GM18520 (cell line): Measurements from ENCODE around the gene LGALS4.
"Not testable (repeated sequence)": the region's sequence is repeated elsewhere in the genome, so short reads cannot be mapped to it uniquely, and the experiment has no call there.

Source experiments
- ATAC-seq: cut with Tn5 transposase; IDR thresholded peaks from one replicate; pipeline ENCODE4 v1.9.1; 2021; ENCODE audit not compliant: unreplicated experiment

LGALS4 gene

DNA sequence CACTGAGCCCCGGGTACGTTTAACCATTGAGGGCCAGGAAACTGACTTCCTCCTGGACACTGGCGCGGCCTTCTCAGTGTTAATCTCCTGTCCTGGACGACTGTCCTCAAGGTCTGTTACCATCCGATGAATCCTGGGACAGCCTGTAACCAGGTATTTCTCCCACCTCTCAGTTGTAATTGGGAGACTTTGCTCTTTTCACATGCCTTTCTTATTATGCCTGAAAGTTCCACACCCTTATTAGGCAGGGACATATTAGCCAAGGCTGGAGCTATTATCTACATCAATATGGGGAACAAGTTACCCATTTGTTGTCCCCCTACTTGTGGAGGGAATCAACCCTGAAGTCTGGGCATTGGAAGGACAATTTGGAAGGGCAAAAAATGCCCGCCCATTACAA is 13.2 kb upstream of the LGALS4 start:
- not testable (repeated sequence) for ATAC-seq

DNA sequence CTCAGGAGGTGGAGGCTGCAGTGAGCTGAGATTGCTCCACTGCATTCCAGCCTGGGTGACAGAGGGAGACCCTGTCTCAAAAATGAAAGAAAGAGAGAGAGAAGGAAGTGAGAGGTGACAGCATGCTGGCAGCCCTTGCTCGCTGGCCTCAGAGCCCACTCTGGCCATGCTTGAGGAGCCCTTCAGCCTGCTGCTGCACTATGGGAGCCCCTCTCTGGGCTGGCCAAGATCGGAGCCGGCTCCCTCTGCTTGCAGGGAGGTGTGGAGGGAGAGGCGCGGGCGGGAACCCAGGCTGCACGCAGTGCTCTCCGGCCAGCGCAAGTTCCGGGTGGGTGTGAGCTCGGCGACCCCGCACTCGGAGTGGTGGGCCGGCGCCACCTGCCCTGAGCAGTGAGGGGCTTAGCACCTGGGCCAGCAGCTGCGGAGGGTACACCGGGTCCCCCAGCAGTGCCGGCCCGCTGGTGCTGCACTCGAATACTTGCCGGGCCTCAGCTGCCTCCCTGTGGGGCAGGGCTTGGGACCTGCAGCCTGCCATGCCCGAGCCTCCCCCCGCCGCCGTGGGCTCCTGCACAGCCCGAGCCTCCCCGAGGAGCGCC is 8.6 kb upstream of the LGALS4 start:
- ATAC-seq = not testable (repeated sequence)

DNA sequence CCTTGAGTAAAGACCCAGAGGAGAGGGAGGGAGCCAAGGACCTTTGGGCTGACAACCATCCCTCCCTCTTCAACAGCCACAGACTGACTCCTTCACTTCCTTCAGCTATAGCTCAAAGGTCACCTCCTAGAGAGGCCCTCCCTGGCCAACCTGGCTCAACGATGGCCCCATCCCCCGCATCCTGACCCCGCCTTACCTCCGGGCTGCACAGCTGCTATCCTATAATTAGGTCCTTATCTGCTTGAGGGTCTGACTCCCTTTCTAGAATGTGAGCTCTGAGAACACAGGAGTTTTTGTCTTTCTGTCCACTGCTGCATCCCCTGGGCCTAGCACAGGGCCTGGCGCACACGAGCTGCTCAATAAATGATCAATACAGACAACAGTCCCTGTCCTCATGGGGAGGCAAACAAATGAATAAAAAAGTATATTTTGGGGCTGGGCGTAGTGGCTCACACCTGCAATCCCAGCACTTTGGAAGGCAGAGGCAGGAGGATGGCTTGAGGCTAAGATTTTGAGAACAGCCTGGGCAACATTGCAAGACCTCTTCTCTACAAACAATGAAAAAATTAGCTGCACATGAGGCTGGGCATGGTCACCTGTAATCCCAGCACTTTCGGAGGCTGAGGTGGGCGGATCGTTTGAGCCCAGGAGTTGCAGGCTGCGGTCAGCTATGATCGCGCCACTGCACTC is 6.6 kb upstream of the LGALS4 start:
- no peak for ATAC-seq

DNA sequence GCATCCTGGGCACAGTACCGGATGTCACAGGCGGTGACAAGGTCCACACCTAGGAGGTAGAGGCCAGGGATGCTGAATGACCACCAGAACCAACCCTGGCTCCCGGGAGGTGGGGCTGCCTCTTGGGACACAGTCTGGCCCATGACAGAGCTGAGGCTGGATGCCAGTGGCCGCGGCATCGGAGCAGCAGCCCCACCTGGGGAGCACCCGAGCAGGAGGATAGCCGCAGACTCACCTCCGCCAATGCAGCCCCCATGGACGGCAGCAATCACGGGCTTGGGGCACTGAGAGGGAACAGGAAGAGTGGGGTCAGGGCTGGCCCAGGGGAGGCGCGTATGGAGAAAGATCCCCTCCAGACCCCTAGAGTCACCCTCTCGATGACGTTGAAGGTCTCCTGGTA is 4.3 kb upstream of the LGALS4 start:
- no peak for ATAC-seq

DNA sequence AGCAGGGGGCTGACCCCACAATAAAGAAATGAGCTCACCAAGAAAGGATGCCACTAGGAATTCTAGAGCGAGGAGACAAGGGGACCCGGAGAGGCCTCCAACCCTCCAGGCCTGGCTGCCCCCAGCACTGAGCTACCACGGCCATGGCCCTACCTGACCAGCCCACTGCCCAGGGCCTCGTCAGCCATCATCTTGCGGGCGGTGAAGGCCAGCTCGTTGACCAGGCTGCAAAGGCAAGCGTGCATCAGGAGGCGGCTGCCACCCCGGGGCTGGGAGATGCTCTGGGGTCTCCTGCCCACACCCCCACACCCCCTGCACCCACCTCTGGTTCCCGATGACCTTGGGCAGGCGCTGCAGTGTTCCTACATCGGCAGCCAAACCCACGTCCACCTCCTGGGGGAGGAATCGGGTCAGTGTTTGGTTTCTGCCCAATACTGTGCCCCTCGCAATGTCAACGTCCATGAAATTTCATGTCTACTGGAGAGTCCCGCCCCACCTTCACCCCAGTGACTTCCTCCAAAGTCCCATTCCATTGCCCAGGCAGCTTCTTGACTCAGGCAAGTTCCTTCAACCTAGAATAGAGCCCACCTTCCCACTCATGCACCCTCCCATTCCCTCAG is 3.5 kb upstream of the LGALS4 start:
- ATAC-seq = no peak

DNA sequence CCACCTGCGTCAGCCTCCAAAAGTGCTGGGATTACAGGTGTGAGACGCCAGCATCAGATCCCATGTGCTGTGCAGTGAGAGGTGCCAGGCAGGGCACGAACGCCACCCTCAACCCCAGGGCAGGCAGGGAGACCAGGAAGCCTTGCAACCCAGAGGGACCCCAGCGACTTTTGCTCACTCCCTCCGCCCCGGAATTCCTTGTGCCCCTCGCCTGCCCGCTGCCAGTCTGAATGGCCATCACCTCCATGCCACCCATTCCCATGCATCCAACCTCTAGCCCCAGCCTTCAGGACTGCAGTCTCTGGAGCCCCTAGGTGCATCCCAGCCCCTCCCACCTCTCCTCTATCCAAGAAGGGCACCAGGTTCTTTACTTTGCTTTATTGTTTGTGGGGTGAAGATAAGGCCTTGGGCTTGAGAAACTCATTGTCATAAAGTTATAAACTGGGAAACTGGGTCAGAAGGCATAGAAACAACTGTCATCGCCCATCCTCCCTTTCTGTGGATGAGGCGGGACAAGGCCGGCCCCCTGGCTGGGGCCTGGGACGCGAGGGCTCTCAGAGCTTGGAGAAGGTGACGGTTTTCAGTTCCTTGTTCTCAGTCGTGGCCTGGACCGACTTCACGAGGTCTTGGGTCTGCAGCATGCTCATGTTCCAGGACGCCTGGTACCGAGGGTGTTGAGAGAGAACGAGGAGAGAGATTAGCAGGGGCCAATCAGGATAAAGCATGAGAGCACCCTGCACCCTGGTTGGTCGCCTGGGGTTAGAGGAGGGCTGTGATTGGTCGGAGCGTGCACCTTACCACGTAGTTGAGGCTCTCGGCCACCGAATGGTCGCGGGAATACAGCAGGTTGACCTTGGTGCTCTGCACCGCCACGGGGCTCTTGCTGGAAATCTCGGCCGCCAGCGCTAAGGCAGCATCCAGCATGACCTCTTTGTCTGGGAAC is 2.6 kb upstream of the LGALS4 start:
- no peak for ATAC-seq

DNA sequence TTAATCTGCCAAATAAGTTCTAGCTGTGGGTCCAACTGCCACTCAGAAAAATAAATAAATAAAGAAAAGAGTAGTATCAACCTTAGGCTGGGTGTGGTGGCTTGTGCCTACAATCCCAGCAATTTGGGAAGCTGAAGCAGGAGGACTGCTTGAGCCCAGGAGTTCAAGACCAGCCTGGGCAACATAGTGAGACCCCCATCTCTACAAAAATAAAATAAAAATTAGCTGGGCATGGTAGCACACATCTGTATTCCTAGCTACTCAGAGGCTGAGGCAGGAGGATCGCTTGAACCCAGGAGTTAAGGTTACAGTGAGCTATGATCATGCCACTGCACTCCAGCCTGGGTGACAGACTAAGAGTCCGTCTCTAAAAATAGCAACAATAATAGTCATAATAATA is 1.2 kb upstream of the LGALS4 start:
- not testable (repeated sequence) for ATAC-seq

DNA sequence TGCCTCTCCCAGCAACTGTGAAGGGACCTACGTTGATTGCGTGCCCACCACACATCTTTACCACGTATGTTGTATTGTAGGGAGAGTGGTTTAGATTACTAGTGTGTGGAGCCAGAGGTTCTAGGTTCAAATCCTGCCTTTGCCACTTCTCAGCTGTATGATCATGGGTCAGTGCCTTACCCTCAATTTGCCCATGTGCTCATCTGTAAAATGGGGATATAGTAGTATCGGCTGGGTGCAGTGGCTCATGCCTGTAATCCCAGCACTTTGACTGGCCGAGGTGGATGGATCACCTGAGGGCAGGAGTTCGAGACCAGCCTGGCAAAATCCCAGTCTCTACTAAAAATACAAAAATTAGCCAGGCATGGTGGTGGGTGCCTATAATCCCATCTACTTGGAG is 578 bp upstream of the LGALS4 start:
- no peak for ATAC-seq

DNA sequence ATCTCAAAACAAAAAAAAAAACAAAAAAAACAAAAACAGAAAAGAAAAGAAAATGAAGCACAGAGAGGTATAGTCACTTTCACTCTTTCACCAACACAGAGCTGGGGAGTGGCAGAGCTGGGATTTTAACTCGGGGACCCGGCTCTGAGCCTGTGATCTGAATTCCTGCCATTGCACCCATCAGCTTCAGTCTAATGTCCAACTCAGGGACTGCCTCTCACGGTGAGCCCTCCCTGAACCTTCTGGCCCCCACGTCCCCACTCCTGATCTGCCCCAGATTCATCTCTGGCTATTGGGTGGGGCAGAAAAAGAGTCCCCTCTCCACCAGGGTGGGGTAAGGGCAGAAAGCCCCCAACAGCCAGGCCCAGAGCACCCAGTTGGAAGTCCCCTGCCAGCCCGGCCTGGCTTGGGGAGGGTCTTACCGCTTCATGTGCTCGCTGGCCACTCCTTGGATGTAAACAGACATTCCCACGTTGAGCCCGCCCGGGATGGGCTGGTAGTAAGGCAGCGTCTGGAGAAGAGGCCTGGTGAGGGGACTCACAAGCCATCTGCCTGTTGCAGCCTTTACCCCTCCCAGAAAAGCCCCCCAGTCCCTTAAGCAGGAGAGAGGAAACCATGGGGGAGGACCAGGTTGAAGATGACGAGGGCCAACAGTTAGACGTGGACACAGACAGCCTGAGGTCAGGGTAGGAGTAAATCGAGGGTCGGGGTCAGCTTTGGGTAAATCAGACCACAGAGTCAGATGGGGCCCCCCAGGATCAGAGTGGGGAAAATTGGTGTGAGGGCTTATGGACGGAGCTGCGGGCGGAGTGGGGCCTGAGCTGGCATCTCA is 520 bp downstream of the LGALS4 start:
- no peak for ATAC-seq

DNA sequence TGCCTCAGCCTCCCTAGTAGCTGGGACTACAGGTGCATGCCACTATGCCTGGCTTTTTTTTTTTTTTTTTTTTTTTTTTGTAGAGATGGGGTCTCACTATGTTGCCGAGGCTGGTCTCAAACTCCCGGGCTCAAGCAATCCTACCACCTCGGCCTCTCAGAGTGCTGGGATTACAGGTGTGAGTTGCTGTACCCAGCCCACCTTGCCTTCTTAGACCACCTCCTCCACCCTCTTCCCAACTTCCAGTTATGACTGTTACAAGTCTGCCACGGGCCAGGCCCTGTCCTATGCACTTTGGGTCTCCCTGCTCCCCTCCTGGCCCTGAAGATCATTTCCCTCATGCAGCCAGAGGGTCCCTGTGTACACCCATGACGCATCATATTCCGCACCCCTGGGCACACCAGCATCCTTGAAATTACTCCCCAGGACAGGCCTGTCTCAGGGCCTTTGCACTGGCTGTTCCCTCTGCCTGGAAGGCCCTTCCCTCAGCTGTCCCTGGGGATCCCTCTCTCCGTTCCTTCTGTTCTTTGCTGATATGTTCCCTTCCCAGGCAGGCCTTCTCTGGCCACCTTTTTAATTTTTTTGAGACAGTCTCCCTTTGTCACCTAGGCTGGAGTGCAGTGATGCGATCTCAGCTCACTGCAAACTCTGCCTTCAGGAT is 3.0 kb downstream of the LGALS4 start:
- no peak for ATAC-seq

DNA sequence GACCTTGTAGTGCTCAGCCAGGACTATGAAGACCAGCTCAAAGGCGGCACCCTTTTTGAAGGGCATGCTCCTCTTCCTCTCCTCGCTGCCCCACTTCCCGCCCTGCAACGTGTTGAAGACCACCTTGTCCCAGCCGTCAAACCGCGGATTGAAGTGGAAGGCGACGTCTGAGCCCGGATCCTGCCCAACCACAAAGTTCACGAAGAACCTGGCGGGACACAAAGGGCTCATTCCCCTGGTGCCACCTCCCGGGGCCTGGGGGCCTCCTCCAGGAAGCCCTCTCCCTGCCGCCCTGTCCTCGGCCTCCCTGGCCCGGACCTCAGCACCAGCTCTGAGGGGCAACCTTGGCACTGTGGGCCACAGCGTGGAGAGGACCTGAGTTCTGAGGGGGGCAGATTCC is 4.0 kb downstream of the LGALS4 start:
- no peak for ATAC-seq

DNA sequence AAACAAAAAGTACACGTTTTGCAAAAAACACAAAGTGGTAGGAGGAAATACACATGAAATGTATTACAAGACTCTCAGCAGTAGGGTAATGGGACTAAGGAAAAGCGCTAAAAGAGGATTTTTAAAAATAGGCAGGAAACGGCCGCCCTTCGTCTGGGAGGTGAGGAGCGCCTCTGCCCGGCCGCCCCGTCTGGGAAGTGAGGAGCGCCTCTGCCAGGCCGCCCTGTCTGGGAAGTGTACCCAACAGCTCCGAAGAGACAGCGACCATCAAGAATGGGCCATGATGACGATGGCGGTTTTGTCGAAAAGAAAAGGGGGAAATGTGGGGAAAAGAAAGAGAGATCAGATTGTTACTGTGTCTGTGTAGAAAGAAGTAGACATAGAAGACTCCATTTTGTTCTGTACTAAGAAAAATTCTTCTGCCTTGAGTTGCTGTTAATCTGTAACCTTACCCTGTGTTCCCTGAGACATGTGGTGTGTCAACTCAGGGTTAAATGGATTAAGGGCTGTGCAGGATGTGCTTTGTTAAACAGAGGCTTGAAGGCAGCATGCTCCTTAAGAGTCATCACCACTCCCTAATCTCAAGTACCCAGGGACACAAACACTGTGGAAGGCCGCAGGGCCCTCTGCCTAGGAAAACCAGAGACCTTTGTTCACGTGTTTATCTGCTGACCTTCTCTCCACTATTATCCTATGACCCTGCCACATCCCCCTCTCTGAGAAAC is 5.2 kb downstream of the LGALS4 start:
- not testable (repeated sequence) for ATAC-seq

DNA sequence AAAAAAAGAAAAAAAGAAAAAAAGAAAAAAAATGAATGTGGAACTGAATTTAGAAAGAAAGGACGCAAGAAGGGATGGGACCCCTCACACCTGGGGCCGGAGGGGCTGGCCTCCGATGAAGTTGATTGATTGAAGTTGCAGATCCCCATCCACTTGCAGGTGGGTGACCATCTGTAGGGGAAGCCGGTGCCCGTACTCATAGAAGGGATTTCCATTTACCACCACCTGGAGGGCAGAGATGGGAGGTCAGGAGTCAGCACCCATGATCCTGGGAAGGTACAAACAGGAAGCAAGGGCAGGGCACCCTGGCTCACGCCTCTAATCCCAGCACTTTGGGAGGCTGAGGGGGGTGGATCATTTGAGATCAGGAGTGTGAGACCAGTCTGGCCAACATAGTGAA is 6.4 kb downstream of the LGALS4 start:
- no peak for ATAC-seq

DNA sequence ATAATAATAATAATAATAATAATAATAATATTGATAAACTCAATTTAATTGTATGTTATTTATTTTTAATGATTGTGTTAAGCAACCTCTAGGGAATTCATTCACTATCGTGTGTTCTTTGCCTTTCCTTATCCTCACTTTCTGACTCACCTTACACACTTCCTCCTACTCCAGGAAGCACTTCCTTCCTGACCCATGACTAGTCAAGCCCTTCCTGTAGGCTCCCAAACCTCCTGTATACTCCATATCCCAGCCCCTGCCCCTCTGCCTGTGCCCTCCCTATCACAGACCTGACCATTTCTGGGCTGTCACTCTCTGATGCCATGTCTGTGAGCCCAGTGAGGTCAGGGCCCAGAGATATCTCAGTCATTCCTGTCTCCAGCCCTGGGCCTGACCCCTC is 7.6 kb downstream of the LGALS4 start:
- no peak for ATAC-seq

DNA sequence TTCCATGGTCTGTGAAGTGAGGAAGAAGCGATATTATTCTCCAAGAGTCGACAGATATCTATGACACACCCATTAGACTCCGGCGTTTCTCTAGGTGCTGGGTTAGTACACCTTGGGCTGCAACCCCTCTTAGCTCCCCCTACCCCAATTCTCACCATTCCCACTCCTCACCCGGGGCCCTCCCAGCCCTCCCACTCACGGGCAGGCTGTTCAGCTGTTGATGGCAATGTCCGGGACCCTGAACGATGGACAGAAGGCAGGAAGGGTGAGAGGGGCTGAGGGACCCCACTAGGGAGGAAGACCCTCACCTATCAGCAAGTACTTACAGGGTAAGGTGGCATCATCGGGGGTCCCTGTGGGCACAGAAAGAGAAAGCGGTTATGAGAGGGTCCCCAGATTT is 9.2 kb downstream of the LGALS4 start:
- ATAC-seq = no peak

DNA sequence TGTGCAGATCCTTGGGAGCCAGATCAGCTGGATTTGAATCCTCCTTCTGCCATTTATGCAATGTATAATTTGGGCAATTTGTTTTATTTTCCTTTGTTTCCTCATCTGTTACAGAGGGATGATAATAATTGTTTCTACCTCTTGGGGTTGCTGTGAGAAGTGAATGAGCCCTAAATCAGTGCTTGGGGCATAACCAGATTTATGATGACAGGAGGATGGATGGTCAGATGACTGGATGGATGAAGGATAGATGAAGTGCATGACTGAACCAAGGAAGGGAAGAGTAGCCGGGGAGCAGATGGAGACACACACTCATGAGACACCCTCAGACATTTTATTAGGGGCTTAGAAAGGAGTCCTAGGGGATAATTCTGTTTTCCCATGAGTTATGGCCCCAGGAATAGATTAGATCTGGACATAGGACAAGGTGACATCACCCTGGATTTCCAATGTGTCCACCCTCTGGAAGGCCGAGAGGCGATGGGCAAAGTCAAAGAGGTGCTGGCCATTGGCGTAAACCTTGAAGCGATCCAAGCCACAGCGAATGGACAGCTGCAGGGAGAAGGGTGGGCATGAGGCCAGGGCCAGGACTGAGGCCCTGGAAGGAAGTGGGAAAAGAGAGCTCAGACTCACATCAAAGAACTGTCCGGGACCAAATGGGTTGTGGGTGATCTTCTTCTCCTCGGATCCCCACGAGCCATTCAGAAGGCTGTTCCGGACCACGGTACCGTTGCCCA is 11.2 kb downstream of the LGALS4 start:
- no peak for ATAC-seq

DNA sequence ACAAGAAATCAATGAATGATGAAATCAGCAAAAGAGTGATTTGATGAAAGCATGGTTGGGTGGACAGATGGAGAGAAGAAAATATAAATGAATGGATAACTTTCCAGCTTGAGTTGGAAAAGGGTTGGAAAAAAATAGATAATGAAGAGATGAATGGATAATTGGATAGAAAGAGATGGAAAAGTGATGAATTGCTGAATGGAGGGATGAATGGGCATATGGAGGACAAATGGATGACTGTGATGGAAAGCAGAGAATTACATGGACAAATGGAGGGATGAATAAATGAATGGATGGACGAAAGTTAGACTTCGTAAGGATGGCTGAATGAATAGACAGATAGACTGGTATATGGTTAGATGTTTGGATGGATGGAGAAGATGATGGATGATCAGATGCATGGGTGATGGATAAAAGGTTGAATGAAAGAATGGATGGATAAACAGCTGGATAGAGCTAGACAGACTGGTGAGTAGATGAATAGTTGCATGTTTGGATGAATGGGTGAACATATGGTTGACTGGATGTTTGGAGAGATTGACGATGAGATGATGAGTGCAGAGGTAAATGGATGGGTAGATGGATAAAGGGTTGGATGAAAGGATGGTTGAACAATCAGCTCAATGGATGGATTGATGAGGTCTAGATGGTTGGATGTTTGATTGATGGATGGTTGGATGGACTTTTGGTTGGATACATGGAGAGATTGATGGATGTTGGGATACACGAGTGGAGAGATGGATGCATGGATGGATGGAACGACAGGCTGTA is 12.0 kb downstream of the LGALS4 start:
- ATAC-seq = no peak

DNA sequence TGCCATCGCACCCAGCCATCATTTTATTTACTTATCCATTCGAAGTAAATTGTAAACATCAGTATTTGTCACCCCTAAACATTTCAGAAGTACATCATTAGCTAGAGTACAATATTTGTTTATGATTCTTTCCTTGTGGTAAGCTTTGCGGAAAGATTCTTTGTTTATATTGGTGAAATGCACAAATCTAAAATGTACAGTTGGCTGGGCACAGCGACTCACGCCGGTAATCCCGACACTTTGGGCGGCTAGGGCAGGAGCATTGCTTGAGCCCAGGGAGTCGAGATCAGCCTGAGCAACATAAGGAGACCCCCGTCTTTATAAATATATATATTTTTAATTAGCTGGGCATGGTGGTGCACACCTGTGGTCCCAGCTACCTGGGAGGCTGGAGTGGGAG is 13.6 kb downstream of the LGALS4 start:
- ATAC-seq = no peak
